ENCODE data around the gene ZNF778. TPM values are rescaled to one million over a fixed set of nuclear protein-coding genes. Genes with fewer than 3 reads are reported as not detected.

ZNF778 gene
- total RNA-seq, 1 experiment from 2014 or later = 31.2 TPM

DNA sequence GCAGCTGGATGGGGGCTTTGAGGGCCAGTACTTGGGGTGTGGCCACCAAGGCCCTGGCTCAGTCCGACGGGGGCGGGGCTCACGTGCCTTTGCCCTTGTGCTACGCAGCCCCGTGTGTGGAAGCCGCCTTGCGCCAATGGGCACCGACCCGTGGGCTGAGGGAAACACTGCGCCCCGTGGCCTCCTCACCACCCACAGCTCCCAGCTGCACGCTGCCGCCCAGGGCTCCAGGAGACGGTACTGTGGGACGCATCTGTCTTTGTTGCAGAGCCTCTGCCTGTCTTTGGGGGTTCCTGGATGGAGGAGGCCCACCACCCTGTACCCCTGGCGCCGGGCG is 38.4 kb upstream of the ZNF778 start (continued):
- TF ChIP-seq, protein P1, sequence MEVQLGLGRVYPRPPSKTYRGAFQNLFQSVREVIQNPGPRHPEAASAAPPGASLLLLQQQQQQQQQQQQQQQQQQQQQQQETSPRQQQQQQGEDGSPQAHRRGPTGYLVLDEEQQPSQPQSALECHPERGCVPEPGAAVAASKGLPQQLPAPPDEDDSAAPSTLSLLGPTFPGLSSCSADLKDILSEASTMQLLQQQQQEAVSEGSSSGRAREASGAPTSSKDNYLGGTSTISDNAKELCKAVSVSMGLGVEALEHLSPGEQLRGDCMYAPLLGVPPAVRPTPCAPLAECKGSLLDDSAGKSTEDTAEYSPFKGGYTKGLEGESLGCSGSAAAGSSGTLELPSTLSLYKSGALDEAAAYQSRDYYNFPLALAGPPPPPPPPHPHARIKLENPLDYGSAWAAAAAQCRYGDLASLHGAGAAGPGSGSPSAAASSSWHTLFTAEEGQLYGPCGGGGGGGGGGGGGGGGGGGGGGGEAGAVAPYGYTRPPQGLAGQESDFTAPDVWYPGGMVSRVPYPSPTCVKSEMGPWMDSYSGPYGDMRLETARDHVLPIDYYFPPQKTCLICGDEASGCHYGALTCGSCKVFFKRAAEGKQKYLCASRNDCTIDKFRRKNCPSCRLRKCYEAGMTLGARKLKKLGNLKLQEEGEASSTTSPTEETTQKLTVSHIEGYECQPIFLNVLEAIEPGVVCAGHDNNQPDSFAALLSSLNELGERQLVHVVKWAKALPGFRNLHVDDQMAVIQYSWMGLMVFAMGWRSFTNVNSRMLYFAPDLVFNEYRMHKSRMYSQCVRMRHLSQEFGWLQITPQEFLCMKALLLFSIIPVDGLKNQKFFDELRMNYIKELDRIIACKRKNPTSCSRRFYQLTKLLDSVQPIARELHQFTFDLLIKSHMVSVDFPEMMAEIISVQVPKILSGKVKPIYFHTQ (CRISPR knock-in tag; IDR thresholded peaks at IDR 0.05) = no peak
- TF ChIP-seq JUN (CRISPR knock-in tag; IDR thresholded peaks at IDR 0.05) (no peak), ELF4 (CRISPR knock-in tag; IDR thresholded peaks at IDR 0.05; ENCODE audit: low read depth) (no peak)
- TF ChIP-seq, protein P2, sequence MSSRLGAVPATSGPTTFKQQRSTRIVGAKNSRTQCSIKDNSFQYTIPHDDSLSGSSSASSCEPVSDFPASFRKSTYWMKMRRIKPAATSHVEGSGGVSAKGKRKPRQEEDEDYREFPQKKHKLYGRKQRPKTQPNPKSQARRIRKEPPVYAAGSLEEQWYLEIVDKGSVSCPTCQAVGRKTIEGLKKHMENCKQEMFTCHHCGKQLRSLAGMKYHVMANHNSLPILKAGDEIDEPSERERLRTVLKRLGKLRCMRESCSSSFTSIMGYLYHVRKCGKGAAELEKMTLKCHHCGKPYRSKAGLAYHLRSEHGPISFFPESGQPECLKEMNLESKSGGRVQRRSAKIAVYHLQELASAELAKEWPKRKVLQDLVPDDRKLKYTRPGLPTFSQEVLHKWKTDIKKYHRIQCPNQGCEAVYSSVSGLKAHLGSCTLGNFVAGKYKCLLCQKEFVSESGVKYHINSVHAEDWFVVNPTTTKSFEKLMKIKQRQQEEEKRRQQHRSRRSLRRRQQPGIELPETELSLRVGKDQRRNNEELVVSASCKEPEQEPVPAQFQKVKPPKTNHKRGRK (CRISPR knock-in tag; IDR thresholded peaks at IDR 0.05; ENCODE audit: borderline replicate concordance) = no peak

DNA sequence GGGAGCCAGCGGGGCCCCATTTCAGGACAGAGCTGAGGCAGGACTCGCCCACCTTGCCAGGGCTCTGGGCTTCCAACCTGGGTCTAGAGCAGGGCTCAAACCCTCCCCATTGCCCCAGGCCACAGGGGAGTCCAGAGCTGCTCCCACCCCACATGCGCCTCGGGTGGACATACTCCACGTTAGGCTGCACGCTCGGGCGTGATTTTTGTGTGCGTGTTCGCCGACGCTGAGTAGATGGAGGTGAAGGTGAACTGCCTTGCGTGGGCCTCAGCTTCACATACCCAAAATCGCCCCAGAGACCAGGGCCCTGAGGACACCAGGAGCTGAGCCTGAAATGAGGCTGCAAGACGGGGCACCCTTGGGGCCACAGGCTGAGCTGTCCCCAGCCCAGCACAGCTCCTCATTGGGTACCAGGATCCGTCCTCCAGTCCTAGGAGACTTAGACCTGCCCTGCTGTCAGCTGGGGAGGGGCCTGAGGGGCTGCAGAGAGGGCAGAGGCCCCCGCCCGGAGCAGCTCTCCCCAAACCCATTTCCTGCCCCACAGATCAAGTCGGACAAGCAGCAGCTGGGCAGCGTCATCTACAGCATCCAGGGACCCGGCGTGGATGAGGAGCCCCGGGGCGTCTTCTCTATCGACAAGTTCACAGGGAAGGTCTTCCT is 37.7 kb upstream of the ZNF778 start:
- Mint-ChIP-seq H3K27me3 (ENCODE audit: low read depth) (peaks cover 2% of the 10 kb centered on the region; the same call in 1 of the 2 replicates), H3K9me3 (no peaks in the 10 kb centered on the region), H3K4me3 (no peak overlapping the region), H3K4me1 (no peaks in the 10 kb centered on the region), H3K36me3 (no peaks in the 10 kb centered on the region), H3K27ac (no peak overlapping the region)
- POLR2A ChIA-PET = interaction anchor here (0.7 kb wide), 1 partner anchor 120 kb away, joined by 3 read pairs; no protein-coding TSS in a partner anchor
- DNase-seq (ENCODE audit: low spot score) (no peak), ATAC-seq (no peak)
- CTCF ChIA-PET = interaction anchor here (1.6 kb wide), 1 partner anchor 8 kb away, joined by 3 read pairs; the partner anchor contains the start of gene CDH15
- TF ChIP-seq IRF2 (CRISPR knock-in tag; IDR thresholded peaks at IDR 0.05; ENCODE audit: borderline replicate concordance, low read depth) (no peak), NR3C1 (CRISPR knock-in tag; conservative IDR thresholded peaks at IDR 0.05; ENCODE audit: low read depth) (no peak), KAT7 (CRISPR knock-in tag; IDR thresholded peaks at IDR 0.05; ENCODE audit: borderline replicate concordance) (no peak), ETV6 (CRISPR knock-in tag; IDR thresholded peaks at IDR 0.05) (no peak), ZNF263 (CRISPR knock-in tag; IDR thresholded peaks at IDR 0.05; ENCODE audit: low read depth) (no peak), ZNF671 (CRISPR knock-in tag; IDR thresholded peaks at IDR 0.05) (no peak), ZNF396 (CRISPR knock-in tag; IDR thresholded peaks at IDR 0.05; ENCODE audit: borderline replicate concordance) (no peak), TEAD4 (CRISPR knock-in tag; IDR thresholded peaks at IDR 0.05) (no peak), JUN (CRISPR knock-in tag; IDR thresholded peaks at IDR 0.05) (no peak), FOXJ3 (CRISPR knock-in tag; IDR thresholded peaks at IDR 0.05; ENCODE audit: borderline replicate concordance) (no peak), RELA (CRISPR knock-in tag; IDR thresholded peaks at IDR 0.05; ENCODE audit: borderline replicate concordance) (no peak), ZNF121 (CRISPR knock-in tag; IDR thresholded peaks at IDR 0.05) (no peak), SMAD3 (CRISPR knock-in tag; IDR thresholded peaks at IDR 0.05; ENCODE audit: borderline replicate concordance) (no peak)
- TF ChIP-seq, protein P3, sequence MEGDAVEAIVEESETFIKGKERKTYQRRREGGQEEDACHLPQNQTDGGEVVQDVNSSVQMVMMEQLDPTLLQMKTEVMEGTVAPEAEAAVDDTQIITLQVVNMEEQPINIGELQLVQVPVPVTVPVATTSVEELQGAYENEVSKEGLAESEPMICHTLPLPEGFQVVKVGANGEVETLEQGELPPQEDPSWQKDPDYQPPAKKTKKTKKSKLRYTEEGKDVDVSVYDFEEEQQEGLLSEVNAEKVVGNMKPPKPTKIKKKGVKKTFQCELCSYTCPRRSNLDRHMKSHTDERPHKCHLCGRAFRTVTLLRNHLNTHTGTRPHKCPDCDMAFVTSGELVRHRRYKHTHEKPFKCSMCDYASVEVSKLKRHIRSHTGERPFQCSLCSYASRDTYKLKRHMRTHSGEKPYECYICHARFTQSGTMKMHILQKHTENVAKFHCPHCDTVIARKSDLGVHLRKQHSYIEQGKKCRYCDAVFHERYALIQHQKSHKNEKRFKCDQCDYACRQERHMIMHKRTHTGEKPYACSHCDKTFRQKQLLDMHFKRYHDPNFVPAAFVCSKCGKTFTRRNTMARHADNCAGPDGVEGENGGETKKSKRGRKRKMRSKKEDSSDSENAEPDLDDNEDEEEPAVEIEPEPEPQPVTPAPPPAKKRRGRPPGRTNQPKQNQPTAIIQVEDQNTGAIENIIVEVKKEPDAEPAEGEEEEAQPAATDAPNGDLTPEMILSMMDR (IDR thresholded peaks at IDR 0.05) = no peak
- TF ChIP-seq, protein P4, sequence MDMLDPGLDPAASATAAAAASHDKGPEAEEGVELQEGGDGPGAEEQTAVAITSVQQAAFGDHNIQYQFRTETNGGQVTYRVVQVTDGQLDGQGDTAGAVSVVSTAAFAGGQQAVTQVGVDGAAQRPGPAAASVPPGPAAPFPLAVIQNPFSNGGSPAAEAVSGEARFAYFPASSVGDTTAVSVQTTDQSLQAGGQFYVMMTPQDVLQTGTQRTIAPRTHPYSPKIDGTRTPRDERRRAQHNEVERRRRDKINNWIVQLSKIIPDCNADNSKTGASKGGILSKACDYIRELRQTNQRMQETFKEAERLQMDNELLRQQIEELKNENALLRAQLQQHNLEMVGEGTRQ (CRISPR knock-in tag; IDR thresholded peaks at IDR 0.05) = no peak
- TF ChIP-seq, protein P5, sequence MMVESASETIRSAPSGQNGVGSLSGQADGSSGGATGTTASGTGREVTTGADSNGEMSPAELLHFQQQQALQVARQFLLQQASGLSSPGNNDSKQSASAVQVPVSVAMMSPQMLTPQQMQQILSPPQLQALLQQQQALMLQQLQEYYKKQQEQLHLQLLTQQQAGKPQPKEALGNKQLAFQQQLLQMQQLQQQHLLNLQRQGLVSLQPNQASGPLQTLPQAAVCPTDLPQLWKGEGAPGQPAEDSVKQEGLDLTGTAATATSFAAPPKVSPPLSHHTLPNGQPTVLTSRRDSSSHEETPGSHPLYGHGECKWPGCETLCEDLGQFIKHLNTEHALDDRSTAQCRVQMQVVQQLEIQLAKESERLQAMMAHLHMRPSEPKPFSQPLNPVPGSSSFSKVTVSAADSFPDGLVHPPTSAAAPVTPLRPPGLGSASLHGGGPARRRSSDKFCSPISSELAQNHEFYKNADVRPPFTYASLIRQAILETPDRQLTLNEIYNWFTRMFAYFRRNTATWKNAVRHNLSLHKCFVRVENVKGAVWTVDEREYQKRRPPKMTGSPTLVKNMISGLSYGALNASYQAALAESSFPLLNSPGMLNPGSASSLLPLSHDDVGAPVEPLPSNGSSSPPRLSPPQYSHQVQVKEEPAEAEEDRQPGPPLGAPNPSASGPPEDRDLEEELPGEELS (CRISPR knock-in tag; IDR thresholded peaks at IDR 0.05) = no peak
